Activated naive CD4-positive, alpha-beta T cell treated with anti-CD3 and anti-CD28 coated beads, Interleukin-2, amount 10 ng/mL, durations not matched to agents 7 days and 5 days (primary cell): ENCODE measurements around the gene LURAP1L.

Experiments
- CTCF ChIA-PET: fragments of 350-600 bp; sonication (Branson Sonifier 250); formaldehyde crosslinking; loops from one replicate; lab custom pipeline; 2021; ENCODE audit warnings: antibody characterized with exemption; lab: Charles Lee
- DNase-seq: peaks from one replicate; pipeline ENCODE4 v3.0.0-alpha.2; 2020
- H3K27ac Mint-ChIP-seq: one replicate; pipeline ENCODE4 v1.8.0; 2021; ENCODE audit warnings: mild to moderate bottlenecking, moderate library complexity, mixed read lengths
- H3K27me3 Mint-ChIP-seq: one replicate; pipeline ENCODE4 v1.8.0; 2021; ENCODE audit warnings: mild to moderate bottlenecking, mixed read lengths
- H3K36me3 Mint-ChIP-seq: one replicate; pipeline ENCODE4 v1.8.0; 2021; ENCODE audit warnings: mixed read lengths
- H3K4me1 Mint-ChIP-seq: one replicate; pipeline ENCODE4 v1.8.0; 2021; ENCODE audit warnings: mixed read lengths
- H3K4me3 Mint-ChIP-seq: one replicate; pipeline ENCODE4 v1.8.0; 2021; ENCODE audit warnings: mild to moderate bottlenecking, moderate library complexity, mixed read lengths
- H3K9me3 Mint-ChIP-seq: one replicate; pipeline ENCODE4 v1.8.0; 2021; ENCODE audit warnings: mixed read lengths

The LURAP1L gene

GRCh38 chr9:12774861-12775678, at the start of gene LURAP1L:
Gene LURAP1L (plus strand): TSS chr9:12775020. CDS start chr9:12775716, 696 bp downstream.
- Mint-ChIP-seq H3K36me3 (no peaks in the 10 kb centered on the region), H3K4me3 (peak within 1 kb of the TSS; percentile 18), H3K4me1 (peaks cover 7% of the 10 kb centered on the region), H3K27ac (peak within 1 kb of the TSS; percentile 28), H3K9me3 (peaks cover 2% of the 10 kb centered on the region), H3K27me3 (peaks cover 24% of the 10 kb centered on the region)
- CTCF ChIA-PET: no interaction called here
- DNase-seq: no peak

- Mint-ChIP-seq H3K4me1 (no peaks in the 10 kb centered on the region), H3K27me3 (no peaks in the 10 kb centered on the region), H3K27ac (no peak overlapping the region), H3K4me3 (no peak overlapping the region), H3K9me3 (peaks cover 5% of the 10 kb centered on the region), H3K36me3 (no peaks in the 10 kb centered on the region)
- CTCF ChIA-PET: no interaction called here
- DNase-seq: no peak
Observed at GRCh38 chr9:12726795-12727194, 48.0 kb upstream of the LURAP1L start.

GRCh38 chr9:12730198-12730597, 44.6 kb upstream of the LURAP1L start:
- no peak overlapping the region for H3K4me3 Mint-ChIP-seq
- no peak for DNase-seq
- H3K9me3 Mint-ChIP-seq: no peaks in the 10 kb centered on the region
- H3K27ac Mint-ChIP-seq: no peak overlapping the region
- no peaks in the 10 kb centered on the region for H3K4me1 Mint-ChIP-seq
- H3K27me3 Mint-ChIP-seq: no peaks in the 10 kb centered on the region
- no peaks in the 10 kb centered on the region for H3K36me3 Mint-ChIP-seq
- CTCF ChIA-PET: no interaction called here

GRCh38 chr9:12730927-12731326, 43.9 kb upstream of the LURAP1L start:
- Mint-ChIP-seq H3K4me1 (no peaks in the 10 kb centered on the region), H3K36me3 (no peaks in the 10 kb centered on the region), H3K27ac (no peak overlapping the region), H3K4me3 (no peak overlapping the region), H3K27me3 (no peaks in the 10 kb centered on the region), H3K9me3 (no peaks in the 10 kb centered on the region)
- CTCF ChIA-PET: no interaction called here
- no peak for DNase-seq

GRCh38 chr9:12732971-12733370, 41.8 kb upstream of the LURAP1L start:
- no peaks in the 10 kb centered on the region for H3K4me1 Mint-ChIP-seq
- no peak overlapping the region for H3K4me3 Mint-ChIP-seq
- DNase-seq: no peak
- no peaks in the 10 kb centered on the region for H3K9me3 Mint-ChIP-seq
- no peaks in the 10 kb centered on the region for H3K27me3 Mint-ChIP-seq
- CTCF ChIA-PET: no interaction called here
- no peak overlapping the region for H3K27ac Mint-ChIP-seq
- H3K36me3 Mint-ChIP-seq: no peaks in the 10 kb centered on the region

- no peak overlapping the region for H3K27ac Mint-ChIP-seq
- no peak for DNase-seq
- no peaks in the 10 kb centered on the region for H3K4me1 Mint-ChIP-seq
- CTCF ChIA-PET: no interaction called here
- H3K36me3 Mint-ChIP-seq: no peaks in the 10 kb centered on the region
- no peaks in the 10 kb centered on the region for H3K27me3 Mint-ChIP-seq
- H3K9me3 Mint-ChIP-seq: peaks cover 4% of the 10 kb centered on the region
- no peak overlapping the region for H3K4me3 Mint-ChIP-seq
Observed at GRCh38 chr9:12735665-12736064, 39.2 kb upstream of the LURAP1L start.

GRCh38 chr9:12737871-12738270, 36.9 kb upstream of the LURAP1L start:
- Mint-ChIP-seq H3K9me3 (peaks cover 6% of the 10 kb centered on the region), H3K27ac (no peak overlapping the region), H3K4me3 (no peak overlapping the region), H3K4me1 (no peaks in the 10 kb centered on the region), H3K27me3 (no peaks in the 10 kb centered on the region), H3K36me3 (no peaks in the 10 kb centered on the region)
- CTCF ChIA-PET: no interaction called here
- DNase-seq: no peak

GRCh38 chr9:12739014-12739652, 35.7 kb upstream of the LURAP1L start:
- Mint-ChIP-seq H3K27me3 (no peaks in the 10 kb centered on the region), H3K4me3 (no peak overlapping the region), H3K4me1 (no peaks in the 10 kb centered on the region), H3K9me3 (peaks cover 11% of the 10 kb centered on the region), H3K36me3 (no peaks in the 10 kb centered on the region), H3K27ac (no peak overlapping the region)
- no peak for DNase-seq
- CTCF ChIA-PET: no interaction called here

GRCh38 chr9:12740845-12741244, 34.0 kb upstream of the LURAP1L start:
- Mint-ChIP-seq H3K4me1 (no peaks in the 10 kb centered on the region), H3K36me3 (no peaks in the 10 kb centered on the region), H3K4me3 (no peak overlapping the region), H3K9me3 (peaks cover 19% of the 10 kb centered on the region), H3K27me3 (no peaks in the 10 kb centered on the region), H3K27ac (no peak overlapping the region)
- CTCF ChIA-PET: no interaction called here
- no peak for DNase-seq

GRCh38 chr9:12748016-12748415, 26.8 kb upstream of the LURAP1L start:
- no peak for DNase-seq
- H3K27ac Mint-ChIP-seq: no peak overlapping the region
- CTCF ChIA-PET: no interaction called here

GRCh38 chr9:12748954-12749353, 25.9 kb upstream of the LURAP1L start:
- Mint-ChIP-seq H3K4me1 (no peaks in the 10 kb centered on the region), H3K9me3 (peaks cover 13% of the 10 kb centered on the region), H3K4me3 (no peak overlapping the region), H3K36me3 (no peaks in the 10 kb centered on the region), H3K27me3 (no peaks in the 10 kb centered on the region), H3K27ac (no peak overlapping the region)
- DNase-seq: no peak
- CTCF ChIA-PET: interaction anchor here (0.5 kb wide), 1 partner anchor 159 kb away, joined by 4 read pairs; no protein-coding TSS in a partner anchor

More at GRCh38 chr9:12748016-12748415, 26.8 kb upstream of the LURAP1L start:
- no peaks in the 10 kb centered on the region for H3K27me3 Mint-ChIP-seq
- no peaks in the 10 kb centered on the region for H3K4me1 Mint-ChIP-seq
- peaks cover 17% of the 10 kb centered on the region for H3K9me3 Mint-ChIP-seq
- no peak overlapping the region for H3K4me3 Mint-ChIP-seq
- no peaks in the 10 kb centered on the region for H3K36me3 Mint-ChIP-seq

GRCh38 chr9:12753931-12754330, 20.9 kb upstream of the LURAP1L start:
- no peak overlapping the region for H3K4me3 Mint-ChIP-seq
- no peak for DNase-seq
- H3K27ac Mint-ChIP-seq: no peak overlapping the region
- H3K9me3 Mint-ChIP-seq: peaks cover 2% of the 10 kb centered on the region
- CTCF ChIA-PET: no interaction called here
- no peaks in the 10 kb centered on the region for H3K27me3 Mint-ChIP-seq
- no peaks in the 10 kb centered on the region for H3K4me1 Mint-ChIP-seq
- H3K36me3 Mint-ChIP-seq: no peaks in the 10 kb centered on the region

GRCh38 chr9:12759761-12760160, 15.1 kb upstream of the LURAP1L start:
- Mint-ChIP-seq H3K4me3 (no peak overlapping the region), H3K27me3 (no peaks in the 10 kb centered on the region), H3K9me3 (peaks cover 2% of the 10 kb centered on the region), H3K27ac (no peak overlapping the region), H3K36me3 (no peaks in the 10 kb centered on the region), H3K4me1 (no peaks in the 10 kb centered on the region)
- no peak for DNase-seq
- CTCF ChIA-PET: no interaction called here

GRCh38 chr9:12760758-12761157, 14.1 kb upstream of the LURAP1L start:
- H3K27me3 Mint-ChIP-seq: no peaks in the 10 kb centered on the region
- no peaks in the 10 kb centered on the region for H3K4me1 Mint-ChIP-seq
- H3K9me3 Mint-ChIP-seq: peaks cover 2% of the 10 kb centered on the region
- no peaks in the 10 kb centered on the region for H3K36me3 Mint-ChIP-seq
- DNase-seq: no peak
- no peak overlapping the region for H3K4me3 Mint-ChIP-seq
- H3K27ac Mint-ChIP-seq: no peak overlapping the region
- CTCF ChIA-PET: no interaction called here

GRCh38 chr9:12764150-12764549, 10.7 kb upstream of the LURAP1L start:
- Mint-ChIP-seq H3K4me1 (no peaks in the 10 kb centered on the region), H3K27ac (no peak overlapping the region), H3K9me3 (peaks cover 2% of the 10 kb centered on the region), H3K27me3 (no peaks in the 10 kb centered on the region), H3K4me3 (no peak overlapping the region), H3K36me3 (no peaks in the 10 kb centered on the region)
- CTCF ChIA-PET: interaction anchor here (0.7 kb wide), 1 partner anchor 47 kb away, joined by 3 read pairs; no protein-coding TSS in a partner anchor
- DNase-seq: no peak
